ACC112 (cell line): ENCODE data around the gene LGALS4.

Experiments used
- H2AFZ ChIP-seq: fragments of 200-600 bp; sonication (generic); one replicate; pipeline ENCODE4 v1.6.0; 2017; ENCODE audit warnings: antibody characterized with exemption, low read length; ENCODE audit not compliant: unreplicated experiment
- H3K27ac ChIP-seq: fragments of 200-600 bp; sonication (generic); 2 replicates; pipeline ENCODE4 v1.5.1; 2014; ENCODE audit warnings: low read depth, mild to moderate bottlenecking, antibody characterized with exemption, low read length, moderate library complexity
- H3K27me3 ChIP-seq: fragments of 200-600 bp; sonication (generic); 2 replicates; pipeline ENCODE4 v1.6.1; 2014; ENCODE audit warnings: mild to moderate bottlenecking, antibody characterized with exemption, low read length, moderate library complexity, mixed read lengths; ENCODE audit not compliant: insufficient read depth
- H3K36me3 ChIP-seq: fragments of 200-600 bp; sonication (generic); 2 replicates; pipeline ENCODE4 v1.6.1; 2016; ENCODE audit warnings: mild to moderate bottlenecking, antibody characterized with exemption, low read length, moderate library complexity, mixed read lengths; ENCODE audit not compliant: insufficient read depth
- H3K4me1 ChIP-seq: fragments of 200-600 bp; sonication (generic); one replicate; pipeline ENCODE4 v1.6.1; 2016; ENCODE audit warnings: low read length, mixed read lengths; ENCODE audit not compliant: insufficient read depth, unreplicated experiment, control insufficient read depth
- H3K4me3 ChIP-seq: fragments of 200-600 bp; sonication (generic); 2 replicates; pipeline ENCODE4 v1.5.1; 2014; ENCODE audit warnings: mild to moderate bottlenecking, low read depth, low read length
- H3K79me2 ChIP-seq: fragments of 200-600 bp; sonication (generic); one replicate; pipeline ENCODE4 v1.6.0; 2016; ENCODE audit warnings: low read length; ENCODE audit not compliant: control insufficient read depth, unreplicated experiment, insufficient read depth

The LGALS4 gene

DNA sequence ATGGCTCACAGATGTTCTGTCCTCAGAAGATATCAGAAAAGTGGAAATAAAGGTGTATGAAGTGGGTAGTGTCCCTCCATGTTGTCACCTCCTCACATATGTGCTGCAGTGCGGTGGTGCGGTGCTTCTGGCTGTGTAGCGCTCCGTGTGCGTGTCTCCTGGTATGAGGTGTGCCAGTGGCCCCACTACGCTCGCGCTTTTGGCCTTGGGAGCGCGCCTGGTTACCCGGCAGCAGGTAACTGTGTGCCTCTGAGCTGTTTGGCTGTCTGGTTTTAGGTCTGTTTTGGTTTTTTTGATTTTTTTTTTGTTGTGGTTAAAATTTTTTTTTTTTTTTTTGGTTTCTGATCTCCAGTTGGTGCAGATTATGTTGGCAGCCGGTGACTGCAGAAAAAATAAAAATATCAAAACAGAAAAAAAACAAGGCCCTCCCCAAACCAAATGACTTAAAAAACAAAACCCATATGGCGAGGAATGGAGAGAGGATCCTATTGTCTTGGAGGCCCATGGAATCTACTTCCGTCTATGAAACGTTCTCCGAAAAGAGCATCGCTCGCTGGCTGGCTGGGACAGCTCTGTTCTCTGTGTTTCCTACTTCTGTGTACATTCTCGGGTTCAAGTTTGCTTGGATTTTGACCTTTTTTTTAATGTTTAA is 29.2 kb upstream of the LGALS4 start:
- no peak overlapping the region for H3K27ac ChIP-seq
- H3K36me3 ChIP-seq, result peaks cover 36% of the 10 kb centered on the region; the same call in 1 of the 2 replicates
- H3K27me3 ChIP-seq, result no peaks in the 10 kb centered on the region
- no peak overlapping the region for H3K4me3 ChIP-seq
- peaks cover 51% of the 10 kb centered on the region for H3K79me2 ChIP-seq
- H3K4me1 ChIP-seq, result peaks cover under 1% of the 10 kb centered on the region
- no peak overlapping the region for H2AFZ ChIP-seq

DNA sequence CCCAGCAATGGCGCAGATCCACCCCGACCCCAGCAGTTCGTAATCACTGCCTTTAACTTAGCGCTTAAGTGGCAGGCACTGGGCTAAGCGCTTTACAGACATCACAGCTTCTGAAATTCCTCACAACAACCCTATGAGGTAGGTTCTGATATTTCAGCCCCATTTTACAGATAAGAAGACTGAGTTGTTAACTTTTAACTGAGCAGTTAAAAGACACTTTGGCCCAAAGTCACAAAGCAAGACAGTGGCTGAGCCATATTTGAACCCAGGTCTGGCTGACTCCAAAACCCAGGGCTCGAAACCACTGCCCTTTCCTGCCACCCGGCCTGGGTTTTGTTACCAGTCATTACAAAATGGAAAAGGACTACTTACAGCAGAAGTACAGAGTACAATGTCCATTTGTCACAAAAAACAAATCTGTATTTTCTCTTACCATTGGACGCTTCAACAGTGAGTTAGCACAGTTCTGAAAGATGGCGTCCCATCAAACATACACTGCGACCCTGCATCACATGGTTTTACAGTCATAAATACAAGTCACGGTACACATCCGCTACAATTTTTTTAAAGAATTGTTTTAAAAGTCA is 28.5 kb upstream of the LGALS4 start:
- Histone ChIP-seq H3K27ac (no peak overlapping the region), H3K4me1 (no peaks in the 10 kb centered on the region), H3K4me3 (no peak overlapping the region), H3K27me3 (no peaks in the 10 kb centered on the region), H3K36me3 (peaks cover 36% of the 10 kb centered on the region; the same call in 1 of the 2 replicates), H2AFZ (no peak overlapping the region), H3K79me2 (peaks cover 44% of the 10 kb centered on the region)

DNA sequence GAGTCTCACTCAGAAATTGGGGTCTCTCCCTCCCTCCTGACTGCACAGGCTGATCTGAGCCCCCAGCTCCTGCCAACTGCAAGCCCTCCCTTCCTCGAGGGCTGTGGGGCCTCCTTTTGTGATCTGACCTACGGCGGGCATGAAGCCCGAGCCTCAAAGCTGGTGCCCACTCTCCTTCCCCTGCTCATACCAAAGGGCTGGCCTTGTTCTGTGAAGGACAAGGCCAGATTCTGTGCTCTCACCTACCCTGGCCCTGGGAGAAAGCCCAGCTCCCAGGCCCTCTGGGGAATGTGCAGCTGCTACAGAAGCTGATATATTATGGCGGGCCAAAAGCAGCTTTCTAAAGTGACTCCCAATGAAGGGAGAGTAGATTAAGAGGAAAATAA is 27.8 kb upstream of the LGALS4 start:
- Histone ChIP-seq H3K4me1 (peaks cover 5% of the 10 kb centered on the region), H3K36me3 (peaks cover 30% of the 10 kb centered on the region; the same call in 1 of the 2 replicates), H3K27me3 (no peaks in the 10 kb centered on the region), H3K27ac (no peak overlapping the region), H2AFZ (no peak overlapping the region), H3K4me3 (no peak overlapping the region), H3K79me2 (peaks cover 37% of the 10 kb centered on the region)

DNA sequence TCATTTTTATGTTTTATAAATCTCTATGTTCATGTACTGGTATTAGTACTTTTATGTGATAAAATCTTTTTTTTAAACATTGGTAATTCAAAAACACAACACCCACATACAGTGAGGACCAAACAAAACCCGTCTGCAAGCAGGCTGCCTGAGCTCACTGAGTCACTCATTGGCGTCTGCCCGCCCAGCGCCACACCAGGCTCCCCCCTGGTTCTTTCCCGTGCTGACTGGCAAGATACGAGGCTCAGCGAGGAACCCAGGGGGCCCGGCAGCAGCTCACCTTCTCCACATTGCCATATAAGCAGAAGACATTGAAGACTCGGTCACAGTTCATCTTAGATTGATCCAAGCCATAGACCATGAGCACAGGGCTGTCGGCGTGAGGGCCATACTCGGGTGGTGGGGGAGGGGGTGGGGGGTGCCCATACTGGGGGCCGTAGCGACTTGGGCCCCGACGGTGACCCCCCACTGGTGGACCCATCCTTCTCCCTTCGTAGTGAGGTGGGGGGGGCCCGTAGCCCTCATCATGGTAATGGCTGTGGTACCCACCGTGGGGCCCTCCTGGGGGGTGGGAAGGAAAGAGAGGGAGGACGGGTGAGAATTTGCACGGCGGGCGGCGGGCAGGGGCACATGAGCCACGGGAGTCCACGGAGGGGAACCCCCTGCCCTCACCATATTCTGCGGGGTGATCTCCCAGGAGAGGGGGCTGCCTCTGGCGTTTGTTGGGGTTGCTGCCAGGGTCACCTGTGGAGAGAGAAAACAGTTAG is 27.3 kb upstream of the LGALS4 start:
- Histone ChIP-seq H3K27ac (no peak overlapping the region), H3K36me3 (peaks cover 24% of the 10 kb centered on the region; the same call in 1 of the 2 replicates), H3K4me3 (no peak overlapping the region), H3K27me3 (no peaks in the 10 kb centered on the region), H3K4me1 (peaks cover 6% of the 10 kb centered on the region), H3K79me2 (peaks cover 33% of the 10 kb centered on the region), H2AFZ (no peak overlapping the region)

DNA sequence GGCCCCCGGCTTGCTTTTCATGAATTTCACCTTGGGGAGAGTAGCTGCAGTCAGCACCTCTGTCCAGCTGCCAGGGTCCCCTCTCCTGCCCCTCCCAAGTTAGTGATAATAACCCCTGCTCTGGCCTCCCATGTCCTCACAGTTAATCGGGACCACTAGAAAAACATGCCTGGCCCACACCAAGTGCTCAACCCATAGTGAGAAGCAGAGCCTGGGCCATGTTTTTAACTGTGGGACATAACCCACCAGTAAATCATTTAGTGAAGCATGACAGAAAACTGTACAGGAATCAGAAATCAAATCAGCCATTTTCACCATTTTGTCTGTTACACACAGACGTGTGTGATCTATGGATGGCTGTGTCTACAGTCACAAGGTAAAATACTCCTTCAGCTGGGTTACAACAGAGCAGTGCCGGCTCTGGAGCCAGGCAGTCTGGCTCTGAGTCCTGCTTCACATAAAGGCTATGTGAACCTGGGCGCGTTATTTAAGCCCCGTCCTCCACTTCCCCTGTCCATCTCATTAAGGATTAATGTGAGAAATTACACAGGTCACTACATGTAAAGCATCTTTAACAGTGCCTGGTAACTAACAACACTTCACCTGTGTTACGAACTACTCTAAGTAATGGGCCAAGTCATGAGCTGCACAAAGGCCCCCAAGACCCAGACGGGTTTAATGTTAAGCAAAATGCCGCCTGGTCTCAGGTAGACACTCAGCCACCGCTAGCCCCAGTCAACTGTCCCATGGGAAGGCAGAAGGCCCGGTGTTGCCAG is 26.4 kb upstream of the LGALS4 start:
- H2AFZ ChIP-seq, result no peak overlapping the region
- peaks cover 21% of the 10 kb centered on the region; the same call in 1 of the 2 replicates for H3K36me3 ChIP-seq
- H3K4me3 ChIP-seq, result no peak overlapping the region
- peaks cover 6% of the 10 kb centered on the region for H3K4me1 ChIP-seq
- no peaks in the 10 kb centered on the region for H3K27me3 ChIP-seq
- no peak overlapping the region for H3K27ac ChIP-seq
- H3K79me2 ChIP-seq, result peaks cover 25% of the 10 kb centered on the region

DNA sequence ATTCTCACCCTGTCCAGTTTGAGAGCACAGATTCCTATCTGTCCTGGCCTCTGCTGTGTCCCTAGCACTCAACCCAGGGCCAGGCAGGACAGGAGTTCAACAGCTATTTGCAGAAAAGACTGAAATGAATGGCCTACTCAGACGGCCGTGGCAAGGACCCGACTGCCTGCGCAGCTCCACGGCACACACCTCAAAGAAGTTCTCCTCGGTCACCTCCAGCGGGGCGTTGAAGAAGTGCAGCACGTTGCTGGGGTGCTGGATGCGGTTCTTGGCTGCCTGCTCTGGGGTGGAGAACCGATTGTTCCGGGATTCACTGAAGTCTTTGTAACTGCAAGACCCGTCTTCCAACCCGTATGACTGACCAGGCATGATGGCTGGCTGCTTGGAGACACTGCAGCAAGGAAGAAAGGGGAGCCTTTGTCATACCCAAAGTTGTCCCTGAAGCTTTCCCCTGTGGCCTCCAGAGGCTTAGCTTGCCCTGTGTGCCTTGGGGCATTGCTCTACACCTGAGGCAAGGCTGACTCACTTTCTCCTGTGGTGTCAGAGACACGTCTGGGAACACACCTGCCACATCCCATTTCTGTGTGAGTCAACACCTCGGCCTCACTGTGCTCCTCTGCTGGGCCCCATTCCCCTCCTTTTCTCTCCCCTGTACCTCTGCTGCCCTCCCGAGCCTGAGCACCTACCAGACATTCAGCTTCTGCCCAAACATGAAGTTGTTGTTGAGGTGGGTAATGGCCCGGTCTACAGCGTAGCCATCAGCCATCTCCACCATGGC is 25.7 kb upstream of the LGALS4 start:
- Histone ChIP-seq H3K27me3 (no peaks in the 10 kb centered on the region), H3K27ac (no peak overlapping the region), H3K36me3 (peaks cover 15% of the 10 kb centered on the region; the same call in 1 of the 2 replicates), H3K4me3 (no peak overlapping the region), H2AFZ (no peak overlapping the region), H3K4me1 (peaks cover 6% of the 10 kb centered on the region), H3K79me2 (peaks cover 17% of the 10 kb centered on the region)

DNA sequence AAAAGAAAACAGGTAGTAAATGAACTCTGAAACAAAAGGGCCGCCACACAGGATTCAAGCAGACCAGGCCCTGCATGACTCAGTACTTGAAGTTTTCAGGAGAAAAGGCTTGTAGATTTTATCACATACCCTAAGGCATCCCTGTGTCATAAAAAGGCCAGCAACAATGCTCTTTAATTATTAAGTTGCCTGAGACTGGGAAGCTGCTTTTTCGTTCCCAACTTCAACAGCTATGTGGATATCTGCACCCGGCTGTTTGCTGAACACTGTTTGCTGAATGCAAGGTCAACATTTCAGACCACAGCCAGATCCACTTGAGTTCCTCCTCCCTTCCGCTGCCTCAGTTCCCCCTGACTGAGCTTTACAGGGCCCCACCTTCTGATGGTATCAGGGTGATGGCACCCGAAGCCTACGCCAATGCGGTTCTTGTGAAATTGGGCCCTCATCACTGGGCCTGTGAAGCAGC is 24.9 kb upstream of the LGALS4 start:
- Histone ChIP-seq H2AFZ (no peak overlapping the region), H3K4me1 (peaks cover 6% of the 10 kb centered on the region), H3K27ac (no peak overlapping the region), H3K79me2 (peaks cover 10% of the 10 kb centered on the region), H3K36me3 (peaks cover 15% of the 10 kb centered on the region; the same call in 1 of the 2 replicates), H3K4me3 (no peak overlapping the region), H3K27me3 (no peaks in the 10 kb centered on the region)

DNA sequence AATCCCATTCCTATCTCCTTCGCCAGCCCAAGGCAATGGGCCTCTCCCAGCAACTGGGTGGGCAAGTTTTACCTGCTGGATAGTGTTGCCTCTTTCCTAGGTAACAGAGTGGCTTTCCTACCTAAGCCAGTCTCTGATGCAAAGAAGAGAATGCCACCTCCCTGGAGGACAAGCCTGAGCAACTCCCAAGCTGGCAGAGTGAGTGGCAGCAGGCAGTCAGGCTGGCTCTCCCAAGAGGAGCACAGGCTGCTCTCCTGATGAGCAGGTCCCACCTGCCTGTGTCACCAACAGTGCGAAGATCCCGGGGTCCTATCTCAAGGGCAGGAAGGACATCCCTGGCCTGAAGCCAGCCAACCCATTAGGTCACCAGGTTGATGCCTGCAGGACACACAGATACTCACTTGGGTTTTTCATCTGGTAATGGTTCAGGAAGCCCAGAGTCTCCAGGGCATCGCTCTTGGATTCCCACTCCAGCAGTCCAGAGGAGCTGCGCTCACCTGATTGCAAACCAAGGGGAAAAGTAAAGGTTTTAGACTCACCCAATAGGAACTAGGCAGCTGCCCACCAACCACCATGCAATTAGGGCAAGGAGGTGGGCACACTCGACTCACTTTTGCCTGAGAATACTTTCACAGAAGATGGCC is 24.4 kb upstream of the LGALS4 start:
- peaks cover 10% of the 10 kb centered on the region for H3K4me1 ChIP-seq
- no peak overlapping the region for H3K27ac ChIP-seq

DNA sequence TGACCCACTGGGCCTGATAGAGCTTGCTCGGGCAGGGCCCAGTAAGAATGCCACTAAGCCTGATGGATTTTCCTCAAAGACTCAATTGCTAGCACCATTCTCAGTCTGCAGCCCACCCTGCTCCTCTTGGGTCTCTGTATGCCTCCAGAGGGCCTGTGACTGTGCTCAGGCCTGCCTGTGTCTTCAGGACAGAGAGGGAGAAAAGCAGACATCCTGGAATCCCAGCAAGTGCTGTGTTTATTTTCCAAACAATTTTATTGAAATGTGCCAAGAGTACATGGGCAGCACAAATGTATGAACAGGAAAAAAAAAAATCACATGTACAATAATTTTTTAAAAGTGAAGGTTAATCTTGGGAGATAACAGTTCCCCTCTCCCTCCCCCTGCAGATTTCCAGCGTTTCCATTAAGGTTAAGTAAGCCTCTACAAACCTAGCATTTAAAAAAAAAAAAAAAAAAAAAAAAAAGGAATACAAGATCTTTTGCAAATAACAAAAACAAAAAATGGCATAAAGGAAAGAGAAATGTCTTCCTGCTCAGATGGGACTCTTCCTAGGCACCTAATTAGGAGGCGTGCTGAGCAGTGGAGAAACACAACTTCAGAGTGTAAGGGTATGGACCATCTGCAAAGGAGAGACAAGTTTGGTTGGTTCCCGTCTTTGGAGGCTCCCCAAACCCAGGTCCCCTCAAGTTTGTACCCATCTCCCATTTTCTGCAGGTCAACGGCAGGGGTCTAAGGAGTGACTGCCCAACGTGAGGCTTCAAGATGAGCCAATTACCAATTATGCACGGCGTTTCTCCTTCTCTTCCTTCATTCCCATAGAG is 23.6 kb upstream of the LGALS4 start:
- Histone ChIP-seq H3K4me1 (peaks cover 10% of the 10 kb centered on the region), H3K36me3 (peaks cover 13% of the 10 kb centered on the region; the same call in 1 of the 2 replicates)

More for the DNA sequence above, 24.4 kb upstream of the LGALS4 start:
- Histone ChIP-seq H3K36me3 (peaks cover 15% of the 10 kb centered on the region; the same call in 1 of the 2 replicates), H3K79me2 (peaks cover 10% of the 10 kb centered on the region), H3K27me3 (no peaks in the 10 kb centered on the region), H3K4me3 (no peak overlapping the region), H2AFZ (no peak overlapping the region)

More for the DNA sequence above, 23.6 kb upstream of the LGALS4 start:
- no peak overlapping the region for H2AFZ ChIP-seq
- H3K27ac ChIP-seq, result no peak overlapping the region
- no peaks in the 10 kb centered on the region for H3K27me3 ChIP-seq
- peaks cover 9% of the 10 kb centered on the region for H3K79me2 ChIP-seq
- H3K4me3 ChIP-seq, result no peak overlapping the region
